Measurements from ENCODE around the gene NHLRC4. TPM values are rescaled to one million over a fixed set of nuclear protein-coding genes. Genes with fewer than 3 reads are reported as not detected.

The NHLRC4 gene
- total RNA-seq, 4 donors from 2014 or later, result 0.47 to 2.9 (median 0.87) TPM

GRCh38 chr16:527015-527903 is 39.5 kb upstream of the NHLRC4 start, which contains the start of gene CAPN15:
CAPN15 (plus strand) TSS chr16:527712; CDS start chr16:546839, 19,127 bp downstream.
- TF ChIP-seq POLR2AphosphoS5 (IDR thresholded peaks at IDR 0.05) (peak; percentile 83), CTCF (IDR thresholded peaks at IDR 0.05) (peak in 3 of 4 experiments; percentile 27 to 69 (median 66)), EP300 (IDR thresholded peaks at IDR 0.05) (no peak), POLR2A (IDR thresholded peaks at IDR 0.05) (peak; percentile 89 to 91)
- ATAC-seq, result peak; percentile 93
- WGBS, 2 donors (ENCODE audit: low coverage in 1 of 2), result no CpG with 5 or more reads among the region's 129 CpGs
- Histone ChIP-seq H3K4me1 (peaks cover 3 to 64% (median 37%) of the 10 kb centered on the region in 3 donors), H3K36me3 (peaks cover 0 to 6% of the 10 kb centered on the region in 2 donors), H3K27ac (peak within 1 kb of the TSS; percentile 83 to 99 (median 98)), H3K4me3 (peak within 1 kb of the TSS; percentile 61 to 69), H3K27me3 (no peaks in the 10 kb centered on the region), H3K9me3 (no peaks in the 10 kb centered on the region)

GRCh38 chr16:528111-529011 is 38.4 kb upstream of the NHLRC4 start:
- no peak for TF ChIP-seq CTCF (IDR thresholded peaks at IDR 0.05)
- no peak for TF ChIP-seq POLR2A (IDR thresholded peaks at IDR 0.05)
- peak; percentile 37 for TF ChIP-seq POLR2AphosphoS5 (IDR thresholded peaks at IDR 0.05)
- TF ChIP-seq EP300 (IDR thresholded peaks at IDR 0.05), result no peak
- peak overlapping the region; percentile 44 to 69 for H3K4me3 ChIP-seq
- ATAC-seq, result peak; percentile 0
- no peaks in the 10 kb centered on the region for H3K27me3 ChIP-seq
- no peaks in the 10 kb centered on the region for H3K9me3 ChIP-seq
- peaks cover 3 to 69% (median 37%) of the 10 kb centered on the region in 3 donors for H3K4me1 ChIP-seq
- WGBS, 2 donors (ENCODE audit: low coverage in 1 of 2), result no CpG with 5 or more reads among the region's 55 CpGs
- peaks cover 0 to 6% of the 10 kb centered on the region in 2 donors for H3K36me3 ChIP-seq
- peak overlapping the region; percentile 5 to 99 (median 98) for H3K27ac ChIP-seq

GRCh38 chr16:529012-529575 is 37.7 kb upstream of the NHLRC4 start:
- WGBS, 2 donors (ENCODE audit: low coverage in 1 of 2), result 53% methylated on average over 4 of the region's 12 CpGs; no CpG with 5 or more reads in 1 of the 2 donors
- ATAC-seq, result no peak
- Histone ChIP-seq H3K27me3 (no peaks in the 10 kb centered on the region), H3K27ac (peak overlapping the region in 3 of 4 donors; percentile 97 to 99 (median 98)), H3K4me1 (peaks cover 3 to 72% (median 37%) of the 10 kb centered on the region in 3 donors), H3K36me3 (peaks cover 0 to 10% of the 10 kb centered on the region in 2 donors), H3K4me3 (peak overlapping the region; percentile 44 to 69), H3K9me3 (no peaks in the 10 kb centered on the region)
- TF ChIP-seq POLR2AphosphoS5 (IDR thresholded peaks at IDR 0.05), result no peak

GRCh38 chr16:530111-530817 is 36.5 kb upstream of the NHLRC4 start:
- Histone ChIP-seq H3K27ac (no peak overlapping the region), H3K27me3 (no peaks in the 10 kb centered on the region), H3K4me1 (peaks cover 3 to 67% (median 37%) of the 10 kb centered on the region in 3 donors), H3K4me3 (no peak overlapping the region), H3K36me3 (peaks cover 0 to 22% of the 10 kb centered on the region in 2 donors), H3K9me3 (no peaks in the 10 kb centered on the region)
- whole genome bisulfite sequencing, 2 donors (ENCODE audit: low coverage in 1 of 2), result 100% methylated on average over 1 of the region's 23 CpGs; no CpG with 5 or more reads in 1 of the 2 donors
- no peak for TF ChIP-seq POLR2AphosphoS5 (IDR thresholded peaks at IDR 0.05)
- TF ChIP-seq EP300 (IDR thresholded peaks at IDR 0.05), result no peak
- no peak for TF ChIP-seq POLR2A (IDR thresholded peaks at IDR 0.05)
- TF ChIP-seq CTCF (IDR thresholded peaks at IDR 0.05), result no peak
- no peak for ATAC-seq
